GM21381 (cell line): ENCODE data around the gene LEPROT.
A peak's percentile ranks its signal among the peaks of the same experiment; 100 is the strongest.
"Not testable (repeated sequence)": the region's sequence is repeated elsewhere in the genome, so short reads cannot be mapped to it uniquely, and the experiment has no call there.

Experiments
- ATAC-seq: cut with Tn5 transposase; IDR thresholded peaks from one replicate; pipeline ENCODE4 v1.9.1; 2021; ENCODE audit warnings: mild to moderate bottlenecking, moderate library complexity; ENCODE audit not compliant: unreplicated experiment

Gene LEPROT, protein sequence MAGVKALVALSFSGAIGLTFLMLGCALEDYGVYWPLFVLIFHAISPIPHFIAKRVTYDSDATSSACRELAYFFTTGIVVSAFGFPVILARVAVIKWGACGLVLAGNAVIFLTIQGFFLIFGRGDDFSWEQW

DNA sequence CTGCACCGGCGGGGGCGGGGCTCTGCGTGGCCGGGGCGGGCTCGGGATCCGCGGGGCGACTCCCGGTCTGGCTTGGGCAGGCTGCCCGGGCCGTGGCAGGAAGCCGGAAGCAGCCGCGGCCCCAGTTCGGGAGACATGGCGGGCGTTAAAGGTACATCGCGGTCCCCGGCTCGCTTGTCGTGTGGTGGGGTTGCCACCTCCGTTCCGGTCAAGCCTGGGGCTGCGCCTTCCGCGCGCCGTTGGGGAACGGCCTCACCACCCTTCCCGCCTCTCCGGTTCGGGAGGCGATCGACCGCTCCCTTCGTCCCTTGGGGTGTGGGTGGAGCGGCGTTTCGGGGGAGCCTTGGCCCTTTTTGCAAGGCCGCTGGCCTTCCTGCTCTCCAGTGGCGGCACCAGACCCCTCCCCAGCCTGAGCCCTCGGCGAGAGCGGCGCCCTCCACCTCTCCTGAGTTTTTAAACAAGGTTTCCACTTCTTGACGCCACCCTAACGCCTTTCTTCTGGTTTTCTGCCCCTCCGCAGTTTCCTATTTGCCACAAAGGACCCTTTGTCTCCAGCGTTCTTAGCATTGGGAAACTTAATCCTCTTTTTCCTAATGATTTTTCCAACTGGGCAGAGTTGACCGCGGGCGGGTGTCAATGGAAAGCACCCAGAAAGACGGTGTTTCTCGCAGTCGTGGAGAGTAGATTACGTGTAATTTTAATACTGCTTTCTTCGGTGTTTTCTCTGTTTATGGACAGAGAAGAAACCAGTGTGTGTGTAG lies at the start of gene LEPROT, which contains the start of gene LEPR:
Gene LEPROT (plus strand): TSS at position 79 of the 761 bp plus-strand sequence. CDS start 57 bp downstream, at position 136.
Gene LEPR (plus strand): TSS at position 79 of the 761 bp plus-strand sequence. CDS start 144,898 bp downstream, outside the sequence.
- ATAC-seq: peak; percentile 53

DNA sequence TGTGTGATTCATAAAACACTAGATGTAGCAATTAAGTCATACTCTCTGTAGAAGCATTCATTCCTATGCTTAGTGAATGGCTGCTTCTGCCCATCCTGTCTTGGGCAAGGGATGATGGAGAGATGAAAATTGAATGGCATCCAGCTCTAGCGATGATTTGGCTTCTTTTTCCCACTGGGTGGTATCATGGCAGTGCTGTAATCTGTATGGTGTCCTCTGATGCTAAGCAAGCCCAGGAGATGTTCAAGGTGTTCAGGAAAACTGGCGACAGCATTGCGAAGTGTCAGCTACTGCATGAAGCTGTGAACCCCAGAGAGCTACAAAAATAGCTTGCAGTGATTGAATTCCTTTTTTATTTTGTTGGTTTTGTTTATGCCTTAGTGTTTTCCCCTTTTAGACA lies 48.9 kb upstream of the LEPROT start:
- ATAC-seq: no peak

DNA sequence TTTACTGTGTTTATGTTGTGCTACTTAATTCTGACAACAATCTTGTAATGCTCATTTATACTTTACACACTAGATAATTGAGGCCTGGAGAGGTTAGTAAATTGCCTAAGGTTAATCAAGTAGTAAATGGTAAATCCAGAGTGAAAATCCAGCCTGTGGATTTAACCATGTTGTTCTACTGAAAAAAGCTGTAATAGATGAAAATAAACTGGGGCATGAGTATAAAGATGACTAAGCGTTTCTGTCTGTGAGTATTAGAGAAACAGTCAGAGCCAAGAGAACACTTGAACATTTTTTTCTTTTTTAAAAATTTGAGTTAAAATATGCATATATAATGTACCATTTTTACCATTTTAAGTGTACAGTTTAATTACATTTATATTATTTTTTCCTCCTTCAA lies 47.9 kb upstream of the LEPROT start:
- ATAC-seq: no peak

DNA sequence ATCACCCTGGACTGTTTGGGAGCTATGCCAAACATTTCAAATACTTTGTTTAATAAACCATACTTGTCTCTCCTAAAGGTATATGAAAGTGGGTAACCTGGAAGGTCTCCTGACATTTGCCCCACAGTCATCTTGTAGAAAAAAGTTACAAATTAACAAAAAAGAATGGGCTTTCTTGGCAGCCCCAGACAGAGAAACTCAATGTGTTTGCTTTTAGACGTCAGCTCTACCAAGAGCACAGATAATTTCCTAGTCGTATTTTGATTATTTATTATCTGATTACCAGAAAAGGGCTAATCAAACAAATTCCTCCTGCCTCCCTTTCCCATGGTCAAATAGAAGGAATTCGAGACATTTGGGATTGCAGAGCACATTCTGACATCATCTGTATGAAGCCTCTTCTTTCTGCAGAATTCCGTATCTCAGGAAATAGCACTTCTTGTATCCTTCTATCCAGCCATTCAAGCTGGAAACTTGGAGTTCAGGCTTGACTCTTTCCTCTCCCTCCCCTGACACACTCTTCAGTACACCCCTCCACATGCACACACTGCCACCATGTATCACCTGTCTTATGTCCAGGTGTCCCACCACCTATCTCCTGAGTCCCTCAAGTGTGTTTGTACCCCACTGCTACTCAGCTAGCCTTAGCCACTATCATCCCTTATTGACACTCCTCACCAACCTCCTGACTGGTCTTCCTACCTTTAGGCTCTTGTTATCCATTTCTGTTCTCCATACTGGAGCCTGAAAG lies 42.8 kb upstream of the LEPROT start:
- ATAC-seq: no peak

DNA sequence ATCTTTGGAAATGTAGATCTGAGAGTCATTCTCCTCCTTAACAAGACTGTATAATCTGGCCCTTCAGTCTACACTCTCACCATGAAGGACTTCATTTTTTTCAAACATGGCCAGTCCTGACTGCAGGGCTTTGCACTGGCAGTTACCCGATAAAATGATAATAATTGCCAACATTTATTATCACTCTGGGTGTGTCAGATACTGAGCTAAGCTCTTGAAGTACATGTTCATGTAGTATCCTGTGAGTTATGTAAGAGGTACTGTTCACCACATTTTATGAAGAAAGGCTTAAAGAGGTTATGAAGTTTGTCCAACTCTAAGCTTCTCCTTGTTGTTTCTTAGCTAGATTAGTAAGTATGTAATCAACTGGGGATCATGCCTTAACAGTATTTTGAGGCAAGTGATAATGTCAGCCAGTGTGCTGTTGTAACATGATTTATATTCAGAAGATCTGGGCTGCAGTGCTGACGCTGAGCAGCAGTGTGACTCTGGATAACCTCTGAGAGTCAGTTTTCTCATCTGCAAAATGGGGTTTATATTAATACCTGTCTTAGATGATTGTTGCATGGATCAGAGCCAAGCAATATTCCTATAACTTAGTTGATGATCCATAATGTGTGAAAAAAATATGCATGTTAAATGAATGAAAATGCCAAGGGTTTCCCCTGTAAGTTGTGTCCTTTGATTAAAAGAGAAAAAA lies 42.1 kb upstream of the LEPROT start:
- ATAC-seq: no peak

DNA sequence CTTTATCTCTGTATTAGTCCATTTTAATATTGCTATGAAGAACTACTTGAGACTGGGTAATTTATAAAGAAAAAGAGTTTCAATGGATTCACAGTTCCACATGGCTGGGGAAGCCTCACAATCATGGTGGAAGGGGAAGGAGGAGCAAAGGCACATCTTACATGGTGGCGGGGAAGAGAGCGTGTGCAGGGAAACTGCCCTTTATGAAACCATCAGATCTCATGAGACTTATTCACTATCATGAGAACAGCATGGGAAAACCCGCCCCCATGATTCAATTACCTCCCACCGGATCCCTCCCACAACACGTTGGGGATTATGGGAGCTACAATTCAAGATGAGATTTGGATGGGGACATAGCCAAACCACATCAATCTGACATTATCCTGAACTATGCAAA lies 36.0 kb upstream of the LEPROT start:
- ATAC-seq: not testable (repeated sequence)

DNA sequence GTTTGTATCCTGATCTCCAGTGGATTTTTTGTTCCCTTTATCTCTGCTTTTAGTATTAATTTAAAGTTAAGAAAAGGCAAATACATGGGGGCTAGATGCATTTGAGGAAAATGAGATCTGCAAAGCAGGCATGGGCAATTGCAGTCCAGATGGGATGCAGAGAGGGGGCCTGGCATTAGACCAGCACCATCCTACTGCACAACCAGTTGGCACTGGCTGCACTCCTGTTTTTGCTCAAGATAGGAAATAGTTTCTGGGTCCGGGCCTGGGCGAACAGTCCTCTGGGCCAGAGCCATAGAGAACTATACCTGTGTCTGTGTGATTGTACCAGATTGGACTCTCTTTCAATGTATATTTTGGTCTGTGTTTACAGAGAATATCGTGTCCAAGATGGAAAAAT lies 34.0 kb upstream of the LEPROT start:
- no peak for ATAC-seq

DNA sequence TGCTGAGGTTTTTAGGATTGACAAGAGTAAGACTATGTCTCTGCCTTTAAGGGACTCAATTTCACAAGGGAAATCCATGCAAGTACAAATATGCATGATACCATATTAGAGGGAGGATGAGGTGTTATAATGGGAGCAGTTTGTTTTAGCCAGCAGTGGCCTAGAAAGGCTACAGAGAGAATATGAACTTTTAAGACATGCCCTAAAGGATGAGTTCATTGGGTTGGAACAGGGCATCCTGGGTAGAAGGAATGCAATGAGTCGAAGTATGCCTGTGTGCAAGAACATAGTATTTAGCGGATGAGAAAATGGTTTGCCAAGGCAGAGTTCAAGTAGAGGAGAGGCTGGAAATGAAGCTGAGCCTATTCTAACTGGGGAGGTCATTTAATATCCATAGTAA lies 32.6 kb upstream of the LEPROT start:
- ATAC-seq: no peak

DNA sequence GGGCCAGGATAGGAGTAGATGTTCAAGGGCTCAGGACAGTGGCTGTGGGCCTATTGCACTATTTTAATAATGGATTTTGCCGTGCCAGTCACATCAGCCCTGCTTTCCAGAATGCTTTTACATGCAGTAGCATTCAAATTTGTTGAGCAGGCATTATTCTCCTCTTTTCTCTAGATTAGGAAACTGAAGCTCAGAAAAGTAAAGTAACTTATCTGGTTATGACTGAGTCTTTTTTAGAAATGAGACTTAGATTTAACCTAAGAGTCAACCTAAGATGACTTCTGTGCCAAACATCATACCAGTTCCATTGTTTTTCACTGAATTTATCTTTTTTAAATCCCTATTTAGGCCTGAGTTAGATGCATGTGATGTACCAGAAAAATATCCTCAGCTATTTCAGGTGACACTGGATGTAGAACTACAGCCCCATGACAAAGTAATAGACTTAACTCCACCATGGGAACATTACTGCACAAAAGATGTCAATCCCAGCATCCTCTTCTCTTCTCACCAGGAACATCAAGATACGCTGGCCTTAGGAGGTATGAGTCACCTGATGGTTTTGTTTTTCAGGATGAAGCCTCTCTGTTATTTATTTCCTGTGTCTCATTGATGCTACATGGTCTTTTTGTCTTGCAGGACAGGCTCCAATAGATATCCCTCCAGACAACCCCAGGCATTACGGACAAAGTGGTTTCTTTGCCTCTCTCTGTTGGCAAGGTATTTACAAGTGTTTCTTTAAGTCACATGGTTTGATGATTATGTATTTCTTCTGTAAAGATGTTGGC lies 31.4 kb upstream of the LEPROT start:
- no peak for ATAC-seq

DNA sequence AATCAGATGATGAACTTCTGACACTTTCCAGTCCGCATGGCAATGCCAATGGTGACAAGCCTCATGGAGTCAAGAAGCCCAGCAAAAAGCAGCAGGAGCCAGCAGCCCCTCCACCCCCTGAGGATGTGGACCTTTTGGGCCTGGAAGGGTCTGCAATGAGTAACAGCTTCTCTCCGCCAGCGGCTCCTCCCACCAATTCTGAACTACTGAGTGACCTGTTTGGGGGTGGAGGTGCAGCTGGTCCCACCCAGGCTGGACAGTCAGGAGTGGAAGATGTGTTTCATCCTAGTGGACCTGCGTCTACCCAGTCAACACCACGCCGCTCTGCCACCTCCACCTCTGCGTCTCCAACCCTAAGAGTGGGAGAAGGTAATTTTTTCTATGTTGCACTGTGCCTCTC lies 28.0 kb upstream of the LEPROT start:
- no peak for ATAC-seq

DNA sequence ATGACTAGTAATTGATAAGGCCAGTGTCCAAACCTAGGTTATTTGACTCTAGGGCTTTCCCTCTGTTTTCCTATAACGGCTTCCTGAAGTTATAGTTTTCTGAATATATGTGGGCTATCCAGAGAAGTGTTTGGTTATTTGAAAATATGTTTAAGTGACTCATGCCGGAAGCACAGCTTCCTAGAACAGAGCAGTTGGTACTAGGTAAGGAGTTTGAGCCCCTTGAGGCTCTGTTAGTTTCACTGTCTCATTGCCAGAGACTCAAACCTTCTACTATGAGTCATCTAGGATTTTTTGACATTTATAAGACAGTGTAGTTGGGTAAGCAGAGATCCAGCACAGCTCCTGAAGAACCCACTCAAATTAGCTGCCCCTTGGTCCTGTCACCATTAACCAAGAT lies 27.1 kb upstream of the LEPROT start:
- peak; percentile 97 for ATAC-seq

DNA sequence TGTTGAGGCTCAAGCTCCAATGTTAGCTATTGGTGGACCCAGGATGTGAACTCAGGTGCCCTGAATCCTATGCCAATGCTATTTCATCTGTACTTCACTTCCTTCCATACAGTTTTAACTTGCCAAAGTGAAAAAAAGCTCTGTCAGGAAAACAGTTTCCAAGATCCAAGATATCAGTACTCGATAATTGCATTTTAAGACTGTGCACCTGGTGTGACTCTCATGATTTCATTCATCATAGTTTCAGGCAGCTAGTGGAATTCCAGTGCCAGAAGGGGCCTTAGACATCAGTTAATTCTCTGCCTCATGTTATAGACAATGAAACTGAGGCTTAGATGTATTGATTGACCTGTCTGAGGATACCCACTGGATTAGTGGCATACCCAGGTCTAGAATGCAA lies 26.5 kb upstream of the LEPROT start:
- no peak for ATAC-seq

DNA sequence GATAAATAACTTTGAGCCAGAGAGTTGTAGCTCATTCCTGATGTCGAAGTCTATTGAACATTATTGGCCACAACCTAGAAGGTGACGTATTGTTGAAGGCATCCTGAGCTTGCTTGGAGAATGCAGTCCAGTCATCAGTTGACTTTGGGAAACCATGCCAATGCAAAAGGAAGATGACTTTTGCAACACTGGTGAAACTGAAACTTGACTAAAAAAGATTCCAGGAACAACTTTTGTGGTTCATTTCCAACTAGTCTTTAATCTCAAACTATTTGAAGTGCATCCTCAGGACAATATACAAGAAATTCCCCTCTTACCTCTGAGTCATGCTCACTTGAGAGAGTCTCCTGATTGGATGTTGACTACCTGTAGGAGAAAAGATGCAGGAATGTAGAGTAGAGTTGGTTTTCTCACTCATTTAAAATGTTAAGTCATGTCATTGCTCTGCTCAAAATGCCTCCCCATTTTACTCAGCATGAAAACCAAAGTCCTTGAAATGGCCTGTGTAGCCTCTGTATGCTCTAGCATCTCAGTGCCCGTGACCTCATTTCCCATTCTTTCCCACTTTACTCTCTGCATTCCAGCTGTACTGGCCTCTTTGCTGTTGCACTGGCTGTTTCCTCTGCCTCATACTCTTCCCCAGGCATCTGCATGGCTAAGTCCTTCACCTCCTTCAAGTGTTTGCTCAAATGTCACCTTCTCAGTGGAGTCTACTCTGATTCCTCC lies 24.4 kb upstream of the LEPROT start:
- no peak for ATAC-seq

DNA sequence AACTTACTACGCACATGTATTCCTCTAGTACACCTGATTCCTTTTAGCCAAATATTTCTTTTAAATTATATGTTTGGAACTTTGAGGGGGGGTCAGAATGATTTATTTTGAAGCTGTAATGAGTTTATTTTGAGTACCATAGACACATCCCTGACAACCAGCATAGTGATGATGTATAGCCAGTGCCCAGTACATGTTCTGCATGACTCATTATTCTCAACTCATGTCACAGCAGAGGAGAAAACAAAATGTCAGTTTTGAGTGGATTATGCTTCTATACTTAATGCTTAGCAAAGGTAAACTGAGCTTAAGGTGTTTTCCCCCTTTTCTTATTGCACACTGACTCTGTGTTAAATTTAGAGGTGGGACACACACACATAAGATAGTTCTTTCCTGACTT lies 22.4 kb upstream of the LEPROT start:
- ATAC-seq: no peak

DNA sequence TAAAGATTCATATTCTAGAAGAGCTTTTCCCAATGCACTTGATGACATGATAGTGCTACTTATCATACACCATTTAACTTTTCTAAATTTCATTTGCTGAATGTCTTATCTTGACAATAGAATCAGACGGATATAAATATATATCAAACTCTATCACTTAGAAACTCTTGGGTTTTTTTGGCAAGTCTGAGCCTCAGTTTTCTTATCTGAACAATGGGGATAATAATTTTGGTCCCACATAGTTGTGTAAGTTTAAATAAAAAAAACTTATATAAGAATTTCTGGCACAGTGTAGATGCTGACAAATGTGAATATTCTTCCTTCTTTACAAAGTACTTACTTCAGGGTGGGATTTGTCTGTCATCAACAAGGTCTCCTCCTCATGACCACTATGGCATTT lies 21.5 kb upstream of the LEPROT start:
- ATAC-seq: no peak

DNA sequence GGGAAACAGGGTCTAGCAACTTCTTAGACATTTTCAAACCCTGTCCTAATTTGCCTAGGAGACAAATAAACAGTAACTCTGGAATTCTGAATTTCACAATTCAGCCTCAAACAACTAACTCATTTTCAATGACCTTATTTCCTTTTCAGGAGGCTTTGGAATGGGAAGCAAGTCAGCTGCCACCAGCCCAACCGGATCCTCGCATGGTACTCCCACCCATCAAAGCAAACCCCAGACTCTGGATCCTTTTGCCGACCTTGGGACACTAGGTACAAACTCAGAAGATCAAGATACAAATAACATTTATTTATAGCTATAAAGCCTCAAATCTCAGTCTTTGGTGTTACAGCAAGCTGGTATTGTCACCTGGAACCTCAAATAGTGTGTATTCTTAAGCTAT lies 18.9 kb upstream of the LEPROT start:
- ATAC-seq: no peak

DNA sequence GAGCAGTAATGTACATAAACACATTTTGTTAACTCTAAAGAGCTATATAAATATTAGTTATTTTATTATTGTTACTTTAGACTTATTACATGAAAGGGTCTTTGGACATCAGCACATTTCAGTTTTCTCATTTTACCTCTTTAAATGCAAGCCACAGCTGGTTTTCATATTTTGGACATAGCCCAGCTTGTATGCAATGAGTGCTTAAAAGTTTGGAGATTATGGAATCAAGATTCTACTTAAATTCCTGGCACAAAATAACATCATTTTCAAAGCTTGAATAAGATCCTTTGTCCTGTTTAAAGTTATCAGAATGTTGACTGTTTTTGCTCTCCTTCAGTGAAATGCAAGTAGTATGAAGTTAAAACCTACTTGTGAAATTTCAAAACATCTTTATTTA lies 15.5 kb upstream of the LEPROT start:
- ATAC-seq: no peak

DNA sequence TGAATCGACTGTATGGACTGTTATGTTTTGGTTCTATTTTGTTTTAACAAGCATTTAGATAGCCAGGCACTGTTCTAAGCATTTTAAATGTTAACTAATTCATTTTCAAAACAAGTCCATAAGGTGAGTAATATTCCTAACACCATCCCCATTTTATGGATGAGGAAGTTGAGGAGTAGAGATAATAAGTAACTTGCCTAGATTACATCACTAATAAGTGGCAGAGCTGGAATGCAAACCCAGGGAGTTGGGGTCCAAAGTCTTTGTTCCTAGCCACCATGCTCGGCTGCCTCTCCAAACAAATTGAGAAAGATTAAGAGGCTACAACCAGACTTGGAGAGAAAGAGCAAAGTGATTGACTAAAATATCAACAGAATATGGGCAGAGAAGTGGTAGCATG lies 12.6 kb upstream of the LEPROT start:
- ATAC-seq: no peak

DNA sequence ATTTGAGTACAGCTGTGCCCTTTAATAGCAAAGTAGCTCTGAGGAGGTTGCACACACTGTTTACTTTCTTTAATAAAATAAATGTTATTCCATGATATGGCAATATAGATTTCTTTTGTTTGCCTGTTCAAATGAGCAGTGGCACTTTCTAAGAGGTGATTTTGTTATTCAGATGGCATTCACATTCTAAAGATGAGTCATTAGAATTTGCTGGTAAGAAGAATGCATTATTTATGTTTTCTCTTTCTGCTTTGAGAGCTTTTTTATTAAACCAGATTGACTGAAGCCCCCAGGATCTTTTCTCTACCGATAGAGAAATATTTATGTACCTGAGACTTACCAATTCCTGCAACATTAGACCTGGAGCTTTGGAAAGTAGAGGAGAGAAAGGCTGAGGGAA lies 11.2 kb upstream of the LEPROT start:
- ATAC-seq: no peak

DNA sequence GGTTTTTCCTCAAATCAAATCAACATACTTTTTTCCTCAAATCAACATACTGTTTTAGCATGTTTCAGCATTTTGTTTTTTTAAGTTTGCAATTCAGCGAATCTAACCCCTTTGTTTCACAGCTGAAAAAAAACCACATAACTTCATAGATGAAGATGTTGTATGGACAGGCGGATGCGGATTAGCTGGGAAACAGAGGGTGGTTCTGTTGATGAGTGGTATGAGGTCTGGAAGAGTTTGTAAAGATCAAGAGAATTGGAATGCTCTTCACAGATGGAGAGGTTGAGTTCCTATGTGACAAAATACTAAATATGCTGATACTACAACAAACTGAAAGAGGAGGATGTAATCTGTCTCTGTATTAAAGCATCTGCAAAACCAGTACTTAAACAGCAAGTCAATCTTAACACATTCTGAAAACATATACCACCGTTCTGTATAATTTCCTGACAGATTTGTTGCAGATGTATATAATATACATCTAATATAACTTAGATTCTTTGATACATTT lies 10.6 kb upstream of the LEPROT start:
- no peak for ATAC-seq
